Left ventricle myocardium inferior (tissue), 1 donor: ENCODE results near the gene CLDN4. TPM values are rescaled to one million over a fixed set of nuclear protein-coding genes. Genes with fewer than 3 reads are reported as not detected.
"Not testable (repeated sequence)": the region's sequence is repeated elsewhere in the genome, so short reads cannot be mapped to it uniquely, and the experiment has no call there.

ENCODE experiments used
- DNase-seq: peaks from one replicate; pipeline ENCODE4 v3.0.0-alpha.2; 2020
- H3K27ac ChIP-seq: fragments of 200-600 bp; replicated peaks from 2 replicates; pipeline ENCODE4 v1.8.0; 2021
- H3K27me3 ChIP-seq: fragments of 200-600 bp; 2 replicates; pipeline ENCODE4 v1.8.0; 2021; ENCODE audit warnings: low read depth
- H3K36me3 ChIP-seq: fragments of 200-600 bp; 2 replicates; pipeline ENCODE4 v1.8.0; 2021
- H3K4me1 ChIP-seq: fragments of 200-600 bp; 2 replicates; pipeline ENCODE4 v1.8.0; 2021
- H3K4me3 ChIP-seq: fragments of 200-600 bp; 2 replicates; pipeline ENCODE4 v1.8.0; 2021; ENCODE audit warnings: mild to moderate bottlenecking, moderate library complexity
- H3K9me3 ChIP-seq: fragments of 200-600 bp; replicated peaks from 2 replicates; pipeline ENCODE4 v1.8.0; 2021
- intact Hi-C: fragments of 100-400 bp; cut with micrococcal nuclease; formaldehyde crosslinking; loops from one replicate; pipeline ENCODE4 v1.11.0; 2022
- long read RNA-seq: library from polyadenylated mRNA; unstranded; transcript quantifications from one replicate; pipeline ENCODE4 v2.0.0, GENCODE V29; 2021
- total RNA-seq: library from RNA; stranded (reverse); fragmentation: NEBNext Ultra II Directional; extraction: Animal tissue kit (Norgen Biotek cat#: 25700); gene quantifications from one replicate; pipeline ENCODE4 v1.2.1, GENCODE V29; 2021
- TF ChIP-seq, protein P1 (sequence below): fragments of 200-600 bp; IDR thresholded peaks from 2 replicates; pipeline ENCODE4 v1.8.0; 2021; ENCODE audit warnings: antibody characterized with exemption, mild to moderate bottlenecking, borderline replicate concordance
- donor health status: DM: no; HTN: yes; CAD: no; lungs with severe emphysema.

The CLDN4 gene
- 0.27 TPM for total RNA-seq
- long read RNA-seq, result 0 reads

DNA sequence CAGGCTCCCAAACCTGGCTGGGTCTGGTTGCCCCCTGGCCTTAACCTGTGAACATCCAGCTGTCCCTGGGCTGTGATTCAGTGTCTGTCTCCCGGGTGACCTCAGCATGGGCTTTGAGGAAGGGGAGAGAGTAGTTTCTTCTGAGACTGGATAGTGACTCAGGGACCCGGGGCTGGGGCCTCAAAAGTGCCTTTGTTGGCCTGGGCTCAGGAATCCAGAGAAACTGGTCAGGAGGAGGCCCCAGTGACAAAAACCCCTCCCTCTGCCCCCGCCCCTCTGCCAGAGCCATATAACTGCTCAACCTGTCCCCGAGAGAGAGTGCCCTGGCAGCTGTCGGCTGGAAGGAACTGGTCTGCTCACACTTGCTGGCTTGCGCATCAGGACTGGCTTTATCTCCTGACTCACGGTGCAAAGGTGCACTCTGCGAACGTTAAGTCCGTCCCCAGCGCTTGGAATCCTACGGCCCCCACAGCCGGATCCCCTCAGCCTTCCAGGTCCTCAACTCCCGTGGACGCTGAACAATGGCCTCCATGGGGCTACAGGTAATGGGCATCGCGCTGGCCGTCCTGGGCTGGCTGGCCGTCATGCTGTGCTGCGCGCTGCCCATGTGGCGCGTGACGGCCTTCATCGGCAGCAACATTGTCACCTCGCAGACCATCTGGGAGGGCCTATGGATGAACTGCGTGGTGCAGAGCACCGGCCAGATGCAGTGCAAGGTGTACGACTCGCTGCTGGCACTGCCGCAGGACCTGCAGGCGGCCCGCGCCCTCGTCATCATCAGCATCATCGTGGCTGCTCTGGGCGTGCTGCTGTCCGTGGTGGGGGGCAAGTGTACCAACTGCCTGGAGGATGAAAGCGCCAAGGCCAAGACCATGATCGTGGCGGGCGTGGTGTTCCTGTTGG, at the start of gene CLDN4:
CLDN4 (plus strand) TSS at position 316 of the 903 bp plus-strand sequence; CDS start at position 522, 206 bp downstream.
- H3K4me3 ChIP-seq, result no peak within 1 kb of the TSS
- H3K4me1 ChIP-seq, result peaks cover 13% of the 10 kb centered on the region
- no peaks in the 10 kb centered on the region for H3K9me3 ChIP-seq
- no peak within 1 kb of the TSS for H3K27ac ChIP-seq
- TF ChIP-seq, protein P1, sequence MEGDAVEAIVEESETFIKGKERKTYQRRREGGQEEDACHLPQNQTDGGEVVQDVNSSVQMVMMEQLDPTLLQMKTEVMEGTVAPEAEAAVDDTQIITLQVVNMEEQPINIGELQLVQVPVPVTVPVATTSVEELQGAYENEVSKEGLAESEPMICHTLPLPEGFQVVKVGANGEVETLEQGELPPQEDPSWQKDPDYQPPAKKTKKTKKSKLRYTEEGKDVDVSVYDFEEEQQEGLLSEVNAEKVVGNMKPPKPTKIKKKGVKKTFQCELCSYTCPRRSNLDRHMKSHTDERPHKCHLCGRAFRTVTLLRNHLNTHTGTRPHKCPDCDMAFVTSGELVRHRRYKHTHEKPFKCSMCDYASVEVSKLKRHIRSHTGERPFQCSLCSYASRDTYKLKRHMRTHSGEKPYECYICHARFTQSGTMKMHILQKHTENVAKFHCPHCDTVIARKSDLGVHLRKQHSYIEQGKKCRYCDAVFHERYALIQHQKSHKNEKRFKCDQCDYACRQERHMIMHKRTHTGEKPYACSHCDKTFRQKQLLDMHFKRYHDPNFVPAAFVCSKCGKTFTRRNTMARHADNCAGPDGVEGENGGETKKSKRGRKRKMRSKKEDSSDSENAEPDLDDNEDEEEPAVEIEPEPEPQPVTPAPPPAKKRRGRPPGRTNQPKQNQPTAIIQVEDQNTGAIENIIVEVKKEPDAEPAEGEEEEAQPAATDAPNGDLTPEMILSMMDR, result no peak
- DNase-seq, result no peak
- peaks cover 52% of the 10 kb centered on the region for H3K27me3 ChIP-seq
- no peaks in the 10 kb centered on the region for H3K36me3 ChIP-seq
- intact Hi-C loops, result no loop called here

GRCh38 chr7:73786588-73786987, 44.2 kb upstream of the CLDN4 start:
- TF ChIP-seq, protein P1, result no peak
- intact Hi-C loops, result no loop called here
- peaks cover 8% of the 10 kb centered on the region for H3K27me3 ChIP-seq

GRCh38 chr7:73787786-73788048, 43.1 kb upstream of the CLDN4 start:
- intact Hi-C loops, H3K4me1 ChIP-seq, H3K4me3 ChIP-seq, H3K27ac ChIP-seq, DNase-seq, H3K36me3 ChIP-seq: not testable (repeated sequence)
- Histone ChIP-seq H3K9me3 (peaks cover 12% of the 10 kb centered on the region), H3K27me3 (peaks cover 18% of the 10 kb centered on the region)

More at GRCh38 chr7:73786588-73786987, 44.2 kb upstream of the CLDN4 start:
- no peak overlapping the region for H3K27ac ChIP-seq
- H3K4me3 ChIP-seq, result no peak overlapping the region
- no peaks in the 10 kb centered on the region for H3K4me1 ChIP-seq
- no peak for DNase-seq
- peaks cover 18% of the 10 kb centered on the region for H3K9me3 ChIP-seq
- H3K36me3 ChIP-seq, result no peaks in the 10 kb centered on the region

GRCh38 chr7:73789051-73789450, 41.7 kb upstream of the CLDN4 start:
- no peak overlapping the region for H3K4me3 ChIP-seq
- H3K9me3 ChIP-seq, result peaks cover 12% of the 10 kb centered on the region
- peaks cover 22% of the 10 kb centered on the region for H3K27me3 ChIP-seq
- intact Hi-C loops, result no loop called here
- TF ChIP-seq, protein P1, result no peak
- DNase-seq, result no peak
- H3K4me1 ChIP-seq, result no peaks in the 10 kb centered on the region
- no peak overlapping the region for H3K27ac ChIP-seq
- H3K36me3 ChIP-seq, result no peaks in the 10 kb centered on the region

- Histone ChIP-seq H3K27me3 (peaks cover 41% of the 10 kb centered on the region), H3K9me3 (peaks cover 15% of the 10 kb centered on the region)
- intact Hi-C loops, H3K4me3 ChIP-seq, H3K36me3 ChIP-seq, H3K27ac ChIP-seq, H3K4me1 ChIP-seq, DNase-seq: not testable (repeated sequence)
These were observed 39.6 kb upstream of the CLDN4 start for GRCh38 chr7:73791170-73791690.

- H3K4me3 ChIP-seq, intact Hi-C loops: not testable (repeated sequence)
These were observed 35.6 kb upstream of the CLDN4 start for GRCh38 chr7:73795188-73795587.

GRCh38 chr7:73796656-73797055, 34.1 kb upstream of the CLDN4 start:
- DNase-seq, H3K36me3 ChIP-seq, intact Hi-C loops, H3K4me3 ChIP-seq, H3K4me1 ChIP-seq, H3K27ac ChIP-seq, H3K9me3 ChIP-seq: not testable (repeated sequence)
- peaks cover 39% of the 10 kb centered on the region for H3K27me3 ChIP-seq

More at GRCh38 chr7:73795188-73795587, 35.6 kb upstream of the CLDN4 start:
- H3K9me3 ChIP-seq, H3K4me1 ChIP-seq, H3K27ac ChIP-seq, H3K36me3 ChIP-seq, DNase-seq: not testable (repeated sequence)
- H3K27me3 ChIP-seq, result peaks cover 48% of the 10 kb centered on the region

DNA sequence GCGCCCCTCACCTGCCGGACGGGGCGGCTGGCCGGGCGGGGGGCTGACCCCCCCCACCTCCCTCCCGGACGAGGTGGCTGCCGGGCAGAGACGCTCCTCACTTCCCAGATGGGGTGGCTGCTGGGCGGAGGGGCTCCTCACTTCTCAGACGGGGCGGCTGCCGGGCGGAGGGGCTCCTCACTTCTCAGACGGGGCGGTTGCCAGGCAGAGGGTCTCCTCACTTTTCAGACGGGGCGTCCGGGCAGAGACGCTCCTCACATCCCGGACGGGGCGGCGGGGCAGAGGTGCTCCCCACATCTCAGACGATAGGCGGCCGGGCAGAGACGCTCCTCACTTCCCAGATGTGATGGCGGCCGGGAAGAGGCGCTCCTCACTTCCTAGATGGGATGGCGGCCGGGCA, 33.6 kb upstream of the CLDN4 start:
- H3K9me3 ChIP-seq, intact Hi-C loops: not testable (repeated sequence)
- H3K27me3 ChIP-seq, result peaks cover 34% of the 10 kb centered on the region

More for the DNA sequence above, 33.6 kb upstream of the CLDN4 start:
- not testable (repeated sequence) for H3K4me3 ChIP-seq, H3K27ac ChIP-seq, H3K4me1 ChIP-seq, DNase-seq, H3K36me3 ChIP-seq
